IPS-18c (cell line): ENCODE data around the gene SLC52A1.
"Not testable (repeated sequence)": the region's sequence is repeated elsewhere in the genome, so short reads cannot be mapped to it uniquely, and the experiment has no call there.

ENCODE experiments used
- H3K4me3 ChIP-seq: 2 replicates; pipeline ENCODE4 v1.7.0; 2013; ENCODE audit warnings: low read depth, mild to moderate bottlenecking, low read length, moderate library complexity; ENCODE audit not compliant: insufficient read depth
- H3K9me3 ChIP-seq: one replicate; pipeline ENCODE4 v1.6.1; 2013; ENCODE audit warnings: mild to moderate bottlenecking, low read length, moderate library complexity; ENCODE audit not compliant: control insufficient read depth, insufficient read depth

SLC52A1 gene

DNA sequence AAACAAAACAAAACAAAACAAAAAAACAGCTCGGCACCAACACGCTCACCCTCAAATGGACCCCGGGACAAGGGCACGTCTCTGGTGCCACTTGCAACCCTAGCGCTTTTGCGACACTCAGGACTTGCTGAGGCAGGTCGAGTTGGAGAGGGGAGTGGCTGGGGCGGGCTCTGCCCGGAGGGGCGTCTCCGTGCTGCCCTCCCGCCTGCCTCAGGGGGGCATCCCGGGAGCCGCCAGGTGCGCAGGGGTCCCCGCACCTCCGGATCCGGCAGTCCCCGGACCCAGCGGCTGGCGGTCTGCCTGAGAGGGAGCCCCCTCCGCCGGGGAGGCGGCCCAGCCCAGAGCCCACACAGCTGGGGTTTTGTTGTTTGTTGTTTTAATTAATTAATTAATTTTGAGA lies at the start of gene SLC52A1:
TSS of gene SLC52A1 (minus strand) at position 112 of the 400 bp plus-strand sequence. CDS start 820 bp downstream, outside the sequence.
- H3K9me3 ChIP-seq, result no peaks in the 10 kb centered on the region
- H3K4me3 ChIP-seq, result peak within 1 kb of the TSS; percentile 44

DNA sequence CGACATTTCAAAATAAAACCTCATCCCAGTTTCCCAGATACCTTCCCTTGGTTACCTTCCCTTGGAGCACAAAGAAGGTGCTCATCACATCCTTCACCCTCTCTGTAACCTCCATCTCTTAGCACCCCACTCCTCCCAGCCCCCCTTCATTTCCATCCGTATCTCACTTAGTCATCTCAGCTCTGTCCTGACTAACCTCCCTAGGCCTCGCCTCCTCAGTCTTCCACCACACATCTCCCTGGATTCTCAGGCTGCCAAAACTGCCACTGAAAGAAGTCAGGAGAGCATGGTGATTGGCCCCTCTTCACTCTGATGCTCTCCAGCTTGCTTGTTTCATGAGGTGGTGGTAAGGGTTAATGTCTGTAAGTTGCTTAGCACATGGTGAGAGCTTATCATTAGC lies 45.4 kb upstream of the SLC52A1 start:
- peaks cover 3% of the 10 kb centered on the region for H3K9me3 ChIP-seq

DNA sequence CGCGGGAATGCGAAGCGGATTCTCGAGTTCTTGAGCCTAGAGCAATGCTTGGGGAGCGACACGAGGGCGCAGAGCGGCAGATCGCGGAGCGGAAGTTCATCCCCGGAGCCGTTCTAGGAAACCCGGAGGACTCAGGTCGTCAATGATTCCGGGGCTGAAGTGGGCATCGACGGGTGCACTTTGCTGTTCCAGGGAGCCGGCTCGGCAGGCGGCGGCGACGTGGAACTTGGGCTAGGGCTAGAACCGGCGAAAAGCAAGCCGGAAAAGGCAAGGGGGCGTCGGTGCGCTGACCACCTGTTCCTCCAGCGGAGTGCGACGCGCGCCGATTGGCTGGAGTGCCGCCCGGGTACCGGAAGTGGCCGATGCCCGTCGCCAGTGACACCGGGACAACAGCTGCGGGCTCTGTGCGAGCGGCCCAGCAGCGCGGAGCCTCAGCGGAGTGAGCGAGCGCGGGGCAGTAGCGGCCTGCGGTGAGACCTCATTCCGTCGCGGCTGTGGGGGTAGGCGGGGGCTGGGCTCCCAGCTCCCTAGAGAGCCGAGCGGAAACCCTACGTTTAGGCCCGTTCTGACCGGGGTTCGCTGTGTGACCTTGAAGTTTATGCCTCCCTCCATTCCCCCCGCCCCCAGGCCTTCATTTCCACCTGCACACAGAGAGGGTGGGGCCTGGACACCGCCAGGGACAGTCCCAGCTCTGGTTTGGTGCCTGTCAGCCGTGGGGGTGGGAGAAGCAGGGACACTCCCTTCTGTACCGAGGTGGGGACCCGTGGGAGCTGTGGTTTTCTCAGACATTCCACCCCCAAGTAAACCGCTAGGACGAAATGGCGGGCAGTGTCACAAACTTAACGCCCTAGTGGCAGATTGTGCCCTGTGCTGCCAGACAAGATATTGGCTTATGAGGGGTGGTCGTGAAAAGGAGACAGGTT lies 43.1 kb upstream of the SLC52A1 start, which contains the start of gene ZFP3:
TSS of gene ZFP3 (plus strand) at position 362 of the 923 bp plus-strand sequence. CDS start 13,038 bp downstream, outside the sequence.
- peaks cover 3% of the 10 kb centered on the region for H3K9me3 ChIP-seq
- H3K4me3 ChIP-seq, result no peak within 1 kb of the TSS

More for the DNA sequence above, 45.4 kb upstream of the SLC52A1 start:
- H3K4me3 ChIP-seq, result no peak overlapping the region

DNA sequence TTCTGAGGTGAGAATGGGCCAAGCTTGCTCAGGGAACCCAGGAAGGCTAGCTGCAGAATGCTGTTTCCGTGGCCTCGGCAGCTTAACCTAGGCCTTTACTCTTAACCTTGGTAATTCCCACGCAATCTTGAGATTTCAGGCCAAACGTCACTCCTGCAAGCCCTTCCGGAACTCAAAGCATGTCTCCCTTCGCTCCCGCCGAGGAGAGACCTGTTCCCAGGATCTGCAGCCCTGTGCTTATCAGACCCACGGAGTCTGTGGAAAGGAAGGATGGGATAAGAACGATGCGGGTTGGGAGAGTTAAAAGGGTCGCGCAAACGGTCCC lies 42.5 kb upstream of the SLC52A1 start:
- H3K9me3 ChIP-seq, result peaks cover 3% of the 10 kb centered on the region
- H3K4me3 ChIP-seq, result no peak overlapping the region

DNA sequence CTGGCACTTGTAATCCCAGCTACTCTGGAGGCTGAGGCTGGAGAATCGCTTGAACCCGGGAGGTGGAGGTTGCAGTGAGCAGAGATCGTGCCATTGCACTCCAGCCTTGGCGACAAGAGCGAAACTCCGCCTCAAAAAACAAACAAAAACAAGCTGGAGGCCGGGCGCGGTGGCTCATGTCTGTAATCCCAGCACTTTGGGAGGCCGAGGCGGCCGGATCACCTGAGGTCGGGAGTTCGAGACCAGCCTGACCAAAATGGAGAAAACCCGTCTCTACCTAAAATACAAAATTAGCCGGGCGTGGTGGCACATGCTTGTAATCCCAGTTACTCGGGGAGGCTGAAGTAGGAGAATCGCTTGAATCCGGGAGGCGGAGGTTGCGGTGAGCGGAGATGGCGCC lies 42.0 kb upstream of the SLC52A1 start:
- not testable (repeated sequence) for H3K4me3 ChIP-seq, H3K9me3 ChIP-seq

DNA sequence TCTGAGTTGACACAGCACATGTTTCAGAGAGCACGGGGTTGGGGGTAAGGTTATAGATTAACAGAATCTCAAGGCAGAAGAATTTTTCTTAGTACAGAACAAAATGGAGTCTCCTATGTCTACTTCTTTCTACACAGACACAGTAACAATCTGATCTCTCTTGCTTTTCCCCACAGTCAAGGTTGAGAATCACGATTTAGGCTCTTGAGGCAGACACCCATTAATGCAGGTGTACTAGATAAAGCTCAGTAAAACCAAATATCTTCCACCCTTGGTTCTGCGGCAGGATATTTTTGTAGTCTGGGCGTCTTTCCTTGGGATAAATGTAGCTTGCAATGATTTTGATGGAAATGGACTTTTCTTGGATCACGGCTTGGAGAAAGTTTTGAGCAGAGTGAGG lies 40.2 kb upstream of the SLC52A1 start:
- H3K9me3 ChIP-seq, H3K4me3 ChIP-seq: not testable (repeated sequence)

DNA sequence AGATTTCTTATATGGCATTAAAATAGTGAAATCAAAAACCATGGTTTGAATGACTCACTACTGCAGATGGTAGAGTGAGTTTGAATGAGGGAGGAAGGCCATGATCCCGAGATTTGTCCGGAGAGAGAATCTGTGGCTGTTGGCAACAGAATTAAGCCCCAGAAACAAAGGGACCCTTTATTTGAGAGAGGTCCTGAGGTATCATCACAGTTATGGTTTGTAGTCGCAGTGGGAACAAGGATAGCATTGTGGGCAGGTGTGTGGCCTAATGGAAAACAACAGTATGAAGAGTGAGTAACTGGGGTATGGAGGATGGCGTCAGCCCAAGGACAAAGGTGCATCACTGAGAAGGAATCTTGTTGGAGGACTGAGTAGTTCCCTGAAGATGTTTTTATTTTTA lies 34.5 kb upstream of the SLC52A1 start:
- no peak overlapping the region for H3K4me3 ChIP-seq
- H3K9me3 ChIP-seq, result peaks cover 3% of the 10 kb centered on the region

DNA sequence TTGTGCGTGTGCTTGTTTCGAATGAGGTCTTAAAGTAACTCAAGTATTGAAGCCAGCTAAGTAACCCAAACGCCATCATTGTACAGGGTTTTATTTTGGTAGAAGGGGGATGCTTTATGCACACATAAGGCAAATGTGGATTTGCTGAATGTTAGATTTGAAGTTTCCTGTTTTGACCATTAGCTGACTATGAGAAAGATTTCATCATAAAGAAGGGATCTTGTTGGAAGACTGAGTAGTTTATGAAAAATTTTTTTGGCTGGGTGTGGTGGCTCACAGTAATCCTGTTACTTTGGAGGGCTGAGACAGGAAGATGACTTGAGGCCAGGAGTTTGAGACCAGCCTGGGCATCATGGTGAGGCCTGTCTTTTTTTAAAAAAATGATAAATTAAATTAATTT lies 33.0 kb upstream of the SLC52A1 start:
- Histone ChIP-seq H3K4me3 (no peak overlapping the region), H3K9me3 (peaks cover 3% of the 10 kb centered on the region)

DNA sequence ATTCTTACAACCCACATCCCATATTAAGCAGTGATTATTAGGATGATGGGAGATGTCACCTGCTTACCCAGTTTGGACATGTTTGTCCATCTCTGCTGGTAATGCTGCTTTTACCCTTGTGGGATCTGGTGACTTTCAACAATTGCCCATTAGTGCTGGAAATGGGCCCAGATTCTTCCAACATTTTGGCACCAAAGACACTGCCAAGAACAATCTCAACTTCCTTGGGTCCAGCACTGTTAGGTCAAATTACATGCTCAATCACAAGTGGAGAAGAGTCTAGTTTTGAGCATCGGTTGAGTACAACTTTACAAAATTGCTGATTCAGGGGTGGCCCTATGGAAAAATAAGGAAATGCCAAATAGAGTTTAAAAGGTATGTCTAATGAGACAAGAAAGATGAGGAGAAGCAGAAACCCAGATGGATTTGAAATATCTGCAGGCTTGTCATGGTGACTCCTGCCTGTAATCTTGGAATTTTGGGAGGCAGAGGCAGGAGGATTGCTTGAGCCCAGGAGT lies 30.1 kb upstream of the SLC52A1 start:
- Histone ChIP-seq H3K4me3 (no peak overlapping the region), H3K9me3 (peaks cover 1% of the 10 kb centered on the region)

DNA sequence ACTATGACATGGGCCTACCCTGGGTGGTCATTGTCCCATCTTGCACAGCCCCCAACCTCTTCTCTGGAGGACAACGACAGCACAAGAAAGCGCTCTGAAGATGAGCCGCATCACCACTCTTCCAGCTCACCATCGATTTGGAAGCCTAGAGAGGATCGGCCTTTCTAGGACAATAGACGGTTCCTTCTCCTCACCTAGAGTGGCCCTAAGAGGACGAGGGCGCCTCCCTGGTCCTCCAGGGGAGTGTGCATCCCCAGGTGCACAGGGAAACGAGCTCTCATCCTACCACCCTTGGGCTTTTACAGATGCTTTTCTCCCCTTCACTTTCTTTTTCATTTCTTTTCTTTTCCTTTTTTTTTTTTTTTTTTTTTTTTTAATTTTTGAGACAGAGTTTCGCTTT lies 20.3 kb upstream of the SLC52A1 start:
- Histone ChIP-seq H3K9me3 (no peaks in the 10 kb centered on the region), H3K4me3 (no peak overlapping the region)

DNA sequence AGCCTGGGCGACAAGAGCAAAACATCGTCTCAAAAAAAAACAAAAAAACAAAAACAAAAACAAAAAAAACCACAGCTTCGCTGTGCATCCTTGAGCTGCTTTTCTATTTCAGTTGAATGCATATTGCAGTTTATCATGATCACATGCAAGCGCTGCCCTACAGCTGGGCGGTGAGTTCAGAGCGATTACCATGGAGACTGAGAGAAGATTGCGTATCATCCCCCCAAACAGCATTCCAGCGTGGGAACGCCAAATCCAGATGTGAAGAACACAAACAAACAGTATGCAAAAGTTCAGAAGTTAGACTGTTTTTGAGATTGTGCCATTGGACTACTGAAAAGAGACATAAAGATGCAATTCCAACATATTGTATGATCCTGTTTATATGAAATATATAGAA lies 15.1 kb upstream of the SLC52A1 start:
- Histone ChIP-seq H3K4me3 (no peak overlapping the region), H3K9me3 (no peaks in the 10 kb centered on the region)

DNA sequence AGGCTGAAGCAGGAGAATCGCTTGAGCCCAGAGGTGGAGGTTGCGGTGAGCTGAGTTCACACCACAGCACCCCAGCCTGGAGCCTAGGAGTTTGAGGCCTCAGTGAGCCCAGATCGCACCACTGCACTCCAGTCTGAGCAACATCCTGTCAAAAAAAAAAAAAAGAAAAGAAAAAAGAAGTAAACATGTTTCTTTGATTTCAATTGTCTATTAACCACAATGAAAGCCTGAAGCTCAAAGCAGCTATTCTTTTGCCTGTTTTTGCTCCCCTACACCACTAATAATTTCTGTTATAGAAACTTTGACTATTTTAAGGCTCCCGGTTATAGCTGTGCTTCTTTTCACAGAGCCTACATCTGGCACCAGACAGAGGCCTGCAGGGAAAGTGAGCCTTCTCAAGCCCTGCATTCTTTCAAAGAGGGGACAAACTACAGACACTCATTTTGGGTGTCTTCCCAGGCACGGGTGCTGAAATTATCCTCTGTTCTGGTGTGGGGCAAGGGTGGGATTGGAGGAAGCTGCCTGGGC lies 14.2 kb upstream of the SLC52A1 start:
- no peak overlapping the region for H3K4me3 ChIP-seq

DNA sequence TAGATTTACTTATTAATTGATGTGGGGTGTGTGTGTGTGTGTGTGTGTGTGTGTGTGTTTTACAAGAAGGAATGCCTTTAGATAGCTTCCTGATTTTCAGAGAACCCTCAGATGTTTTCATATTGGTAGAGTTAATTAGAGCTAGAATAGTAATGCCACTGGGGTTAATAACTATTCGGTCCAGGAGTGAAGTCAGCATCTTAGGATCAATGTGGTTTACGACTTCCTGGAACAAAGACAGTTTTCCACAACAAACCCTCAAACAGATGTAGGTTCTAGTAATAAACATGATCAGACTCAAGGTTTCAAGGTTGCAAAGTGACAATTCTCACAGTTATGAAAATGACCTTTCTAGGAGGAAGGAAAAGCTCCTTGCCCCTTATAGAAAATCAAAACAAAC lies 12.2 kb upstream of the SLC52A1 start:
- peaks cover 2% of the 10 kb centered on the region for H3K9me3 ChIP-seq

More for the DNA sequence above, 14.2 kb upstream of the SLC52A1 start:
- H3K9me3 ChIP-seq, result no peaks in the 10 kb centered on the region

DNA sequence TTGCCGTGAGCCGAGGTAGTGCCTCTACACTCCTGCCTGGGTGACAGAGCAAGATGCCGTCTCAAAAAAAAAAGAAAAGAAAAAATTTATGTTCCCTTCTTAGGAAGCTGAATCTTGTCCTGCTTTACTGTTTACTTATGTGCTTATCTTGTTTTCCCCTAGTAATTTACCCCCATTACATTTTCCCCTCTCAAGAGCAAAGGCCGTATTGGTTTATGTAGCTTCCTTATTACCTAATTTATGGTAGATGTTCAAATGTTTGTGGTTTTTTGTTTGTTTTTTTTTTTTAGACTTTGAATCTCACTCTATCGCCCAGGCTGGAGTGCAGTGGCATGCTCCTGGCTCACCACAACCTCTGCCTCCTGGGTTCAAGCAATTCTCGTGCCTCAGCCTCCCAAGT lies 10.3 kb upstream of the SLC52A1 start:
- peaks cover 2% of the 10 kb centered on the region for H3K9me3 ChIP-seq
- H3K4me3 ChIP-seq, result no peak overlapping the region

More for the DNA sequence above, 12.2 kb upstream of the SLC52A1 start:
- H3K4me3 ChIP-seq, result no peak overlapping the region

DNA sequence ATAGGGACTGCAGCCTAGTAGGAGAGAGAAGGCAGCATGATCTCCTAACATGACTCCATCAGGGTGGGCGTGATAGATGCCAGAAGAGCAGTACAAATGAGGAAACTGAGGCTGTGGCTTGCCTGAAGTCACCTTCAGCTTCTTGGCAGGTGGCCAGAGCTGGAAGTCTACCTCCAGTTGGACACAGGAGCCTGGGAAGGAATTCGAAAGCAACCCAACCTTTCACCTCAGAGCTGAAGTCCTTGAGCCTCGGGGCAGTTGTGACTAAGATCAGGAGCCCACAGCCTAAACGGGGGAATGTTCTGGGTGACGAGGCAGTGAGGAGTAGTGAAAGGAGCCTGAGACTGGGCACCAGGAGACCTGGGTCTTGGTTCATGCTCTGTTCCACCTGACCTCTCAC lies 9.4 kb upstream of the SLC52A1 start:
- no peak overlapping the region for H3K4me3 ChIP-seq
- peaks cover 2% of the 10 kb centered on the region for H3K9me3 ChIP-seq

DNA sequence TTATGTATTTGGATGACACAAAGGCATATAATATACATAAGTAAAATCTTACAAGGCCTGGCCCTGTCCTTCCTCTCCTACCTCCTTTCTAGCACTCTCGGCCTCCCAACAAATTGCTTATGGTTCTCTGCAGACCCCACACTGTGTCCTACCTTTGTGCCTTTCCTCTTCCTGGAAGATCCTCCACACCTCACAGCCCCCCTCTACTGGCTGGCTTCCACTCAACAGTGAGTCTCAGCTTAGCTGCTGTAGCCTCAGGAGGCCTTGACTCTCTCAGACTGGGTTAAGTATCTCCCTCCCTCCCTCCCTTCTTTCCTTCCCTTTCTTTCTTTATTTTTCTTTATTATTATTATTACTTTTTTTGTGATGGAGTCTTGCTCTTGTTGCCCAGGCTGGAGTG lies 8.3 kb upstream of the SLC52A1 start:
- Histone ChIP-seq H3K9me3 (peaks cover 2% of the 10 kb centered on the region), H3K4me3 (no peak overlapping the region)

DNA sequence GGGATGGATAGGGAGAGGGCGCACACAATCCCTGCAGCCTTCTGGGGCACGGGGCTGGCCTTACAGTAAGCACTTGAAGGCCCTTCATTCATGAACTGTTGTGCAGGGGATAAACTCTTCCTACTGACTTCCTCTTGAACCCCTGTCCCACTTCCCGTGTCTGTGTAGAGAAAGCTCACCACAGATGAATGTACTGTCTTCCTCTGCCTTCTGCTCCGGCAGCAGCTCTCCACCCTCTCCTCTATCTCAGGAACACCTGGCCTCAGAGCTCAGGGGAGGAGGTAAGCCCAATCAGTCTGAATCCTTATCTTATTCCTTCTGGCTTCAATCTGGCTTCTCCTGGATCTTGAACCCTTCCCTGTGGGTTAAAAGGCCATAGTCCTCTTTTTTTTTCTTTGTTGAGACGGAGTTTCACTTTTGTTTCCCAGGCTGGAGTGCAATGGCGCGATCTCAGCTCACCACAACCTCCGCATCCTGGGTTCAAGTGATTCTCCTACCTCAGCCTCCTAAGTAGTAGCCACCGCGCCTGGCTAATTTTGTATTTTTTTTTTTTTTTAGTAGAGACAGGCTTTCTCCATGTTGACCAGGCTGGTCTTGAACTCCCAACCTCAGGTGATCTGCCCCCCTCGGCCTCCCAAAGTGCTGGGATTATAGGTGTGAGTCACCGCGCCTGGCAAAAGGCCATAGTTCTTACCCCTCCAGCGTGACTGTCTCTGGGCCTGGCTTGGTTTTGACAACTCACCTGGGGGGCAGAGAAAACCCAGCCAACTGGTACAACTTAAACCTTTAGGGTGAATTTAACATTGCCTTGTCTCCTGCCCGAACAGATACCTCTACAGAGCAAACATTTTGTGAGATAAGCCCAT lies 7.2 kb upstream of the SLC52A1 start:
- no peak overlapping the region for H3K4me3 ChIP-seq
- peaks cover 2% of the 10 kb centered on the region for H3K9me3 ChIP-seq
